ENCODE results near the gene PTK6. TPM values are rescaled to one million over a fixed set of nuclear protein-coding genes. Genes with fewer than 3 reads are reported as not detected.

Gene PTK6
- total and polyA plus RNA-seq, 7 donors: 0.28 to 80.7 (median 59.5) TPM; not detected in 2

GRCh38 chr20:63521602-63522001, 15.6 kb downstream of the PTK6 start:
- Histone ChIP-seq H3K9me3 (no peaks in the 10 kb centered on the region), H3K4me3 (peak overlapping the region; percentile 69 to 97 (median 94)), H3K27ac (peak overlapping the region; percentile 89 to 98 (median 94)), H3K4me1 (peaks cover 0 to 36% (median 28%) of the 10 kb centered on the region in 4 donors), H3K27me3 (no peaks in the 10 kb centered on the region), H3K36me3 (peaks cover 0 to 3% (median 0%) of the 10 kb centered on the region in 4 donors)
- intact Hi-C loops (cut with DNase I): loop anchor here (5.0 kb wide), 2 partner anchors 136 to 451 kb away; partner anchors contain the start of gene RTEL1
- TF ChIP-seq CTCF (IDR thresholded peaks at IDR 0.05): no peak
- TF ChIP-seq POLR2A (IDR thresholded peaks at IDR 0.05): no peak
- TF ChIP-seq POLR2AphosphoS5 (IDR thresholded peaks at IDR 0.05): no peak
- TF ChIP-seq EP300 (IDR thresholded peaks at IDR 0.05): no peak
- DNase-seq: no peak
- 10 to 43% methylated on average over 23 of the region's 23 CpGs for WGBS, 2 donors

GRCh38 chr20:63520934-63521601, 16.1 kb downstream of the PTK6 start:
- peak; percentile 83 for DNase-seq
- Histone ChIP-seq H3K27ac (peak overlapping the region; percentile 89 to 98 (median 94)), H3K27me3 (no peaks in the 10 kb centered on the region), H3K36me3 (peaks cover 0 to 3% (median 0%) of the 10 kb centered on the region in 4 donors), H3K4me3 (peak overlapping the region; percentile 69 to 97 (median 94)), H3K4me1 (peaks cover 0 to 36% (median 28%) of the 10 kb centered on the region in 4 donors), H3K9me3 (no peaks in the 10 kb centered on the region)
- TF ChIP-seq POLR2A (IDR thresholded peaks at IDR 0.05) (no peak), POLR2AphosphoS5 (IDR thresholded peaks at IDR 0.05) (no peak)
- WGBS, 2 donors: 0 to 1% methylated on average over 68 of the region's 68 CpGs
- intact Hi-C loops (cut with DNase I): loop anchor here (5.0 kb wide), 2 partner anchors 136 to 451 kb away; partner anchors contain the start of gene RTEL1

GRCh38 chr20:63520504-63520933, 16.7 kb downstream of the PTK6 start, which contains the start of gene PPDPF:
Gene PPDPF (plus strand): TSS chr20:63520765. CDS start chr20:63521309, 544 bp downstream.
- H3K4me3 ChIP-seq: peak within 1 kb of the TSS; percentile 69 to 97 (median 94)
- H3K36me3 ChIP-seq: peaks cover 0 to 3% (median 0%) of the 10 kb centered on the region in 4 donors
- peak; percentile 91 for DNase-seq
- peaks cover 0 to 36% (median 28%) of the 10 kb centered on the region in 4 donors for H3K4me1 ChIP-seq
- peak within 1 kb of the TSS; percentile 89 to 98 (median 94) for H3K27ac ChIP-seq
- peak in 1 of 2 donors; percentile 58 for TF ChIP-seq POLR2A (IDR thresholded peaks at IDR 0.05)
- TF ChIP-seq EP300 (IDR thresholded peaks at IDR 0.05): no peak
- TF ChIP-seq POLR2AphosphoS5 (IDR thresholded peaks at IDR 0.05): peak; percentile 96 to 99 (median 97)
- H3K27me3 ChIP-seq: no peaks in the 10 kb centered on the region
- WGBS, 2 donors: 0 to 1% methylated on average over 64 of the region's 64 CpGs
- intact Hi-C loops (cut with DNase I): loop anchor here (5.0 kb wide), 2 partner anchors 137 to 452 kb away; partner anchors contain the start of gene RTEL1
- H3K9me3 ChIP-seq: no peaks in the 10 kb centered on the region

- H3K9me3 ChIP-seq: no peaks in the 10 kb centered on the region
- peaks cover 0 to 3% (median 0%) of the 10 kb centered on the region in 4 donors for H3K36me3 ChIP-seq
- peaks cover 0 to 36% (median 28%) of the 10 kb centered on the region in 4 donors for H3K4me1 ChIP-seq
- 1 to 2% methylated on average over 72 of the region's 72 CpGs for WGBS, 2 donors
- intact Hi-C loops (cut with DNase I): loop anchor here (1.0 to 5.0 kb wide), 3 partner anchors 24 to 452 kb away; partner anchors contain the start of gene RTEL1
- DNase-seq: peak; percentile 70
- TF ChIP-seq EP300 (IDR thresholded peaks at IDR 0.05) (no peak), CTCF (IDR thresholded peaks at IDR 0.05) (peak in 1 of 4 experiments; percentile 22)
- peak overlapping the region; percentile 89 to 98 (median 94) for H3K27ac ChIP-seq
- H3K4me3 ChIP-seq: peak overlapping the region; percentile 69 to 97 (median 94)
- no peaks in the 10 kb centered on the region for H3K27me3 ChIP-seq
These were observed 17.3 kb downstream of the PTK6 start for GRCh38 chr20:63519668-63520503.

- no peak for DNase-seq
- Histone ChIP-seq H3K27me3 (no peaks in the 10 kb centered on the region), H3K9me3 (no peaks in the 10 kb centered on the region), H3K4me1 (peaks cover 0 to 36% (median 28%) of the 10 kb centered on the region in 4 donors), H3K36me3 (peaks cover 0 to 3% (median 0%) of the 10 kb centered on the region in 4 donors), H3K27ac (peak overlapping the region in 2 of 4 donors; percentile 89 to 93), H3K4me3 (peak overlapping the region; percentile 69 to 97 (median 94))
- WGBS, 2 donors: 81% methylated on average over 32 of the region's 32 CpGs
- TF ChIP-seq CTCF (IDR thresholded peaks at IDR 0.05): no peak
- TF ChIP-seq EP300 (IDR thresholded peaks at IDR 0.05): no peak
- no peak for TF ChIP-seq POLR2AphosphoS5 (IDR thresholded peaks at IDR 0.05)
- no peak for TF ChIP-seq POLR2A (IDR thresholded peaks at IDR 0.05)
- intact Hi-C loops (cut with DNase I): loop anchor here (1.0 kb wide), 1 partner anchor 23 kb away; no protein-coding TSS in a partner anchor
These were observed 18.1 kb downstream of the PTK6 start for GRCh38 chr20:63518946-63519667.

Data from sigmoid colon (tissue), 7 donors.